Stomach (tissue), 4 donors: ENCODE results near the gene SLC4A4.

ENCODE experiments used
- CTCF ChIP-seq, 7 experiments: fragments of 450-650 bp in 4 of 7; fragments of 200-600 bp in 3 of 7; sonication (generic) in 3 of 7; IDR thresholded peaks; one replicate each; pipeline ENCODE4 v1.5.1; 2016 to 2019; ENCODE audit warnings: antibody characterized with exemption in 7 of 7, control low read depth in 2 of 7, mild to moderate bottlenecking in 1 of 7
- POLR2AphosphoS5 ChIP-seq, 3 donors: sonication (generic); formaldehyde crosslinking; IDR thresholded peaks; one replicate each; pipeline ENCODE4 v1.6.1; 2016; ENCODE audit warnings: antibody characterized with exemption in 3 of 3

- TF ChIP-seq POLR2AphosphoS5 (IDR thresholded peaks at IDR 0.05), result no peak
- no peak for TF ChIP-seq CTCF (IDR thresholded peaks at IDR 0.05)
Measured at GRCh38 chr4:71430609-71431008, 91.8 kb downstream of the SLC4A4 start.
